ENCODE measurements around the gene NFE2L1. TPM values are rescaled to one million over a fixed set of nuclear protein-coding genes. Genes with fewer than 3 reads are reported as not detected.

NFE2L1 gene
- total RNA-seq, 1 donor from 2014 or later = 445 TPM

GRCh38 chr17:48024149-48025039 lies 23.8 kb upstream of the NFE2L1 start:
- Mint-ChIP-seq H3K36me3 (ENCODE audit: low read depth) (no peaks in the 10 kb centered on the region), H3K9me3 (ENCODE audit: low read depth) (no peaks in the 10 kb centered on the region), H3K27ac (ENCODE audit: unreplicated experiment) (peak overlapping the region; percentile 95), H3K4me1 (ENCODE audit: low read depth) (peaks cover 40% of the 10 kb centered on the region), H3K27me3 (ENCODE audit: low read depth) (no peaks in the 10 kb centered on the region), H3K4me3 (ENCODE audit: unreplicated experiment) (peak overlapping the region; percentile 77)
- no peak for DNase-seq (ENCODE audit: low spot score)
- TF ChIP-seq CTCF (IDR thresholded peaks at IDR 0.05) = no peak

GRCh38 chr17:48025040-48025903 lies 22.9 kb upstream of the NFE2L1 start:
- DNase-seq (ENCODE audit: low spot score) = peak; percentile 100
- H3K36me3 Mint-ChIP-seq (ENCODE audit: low read depth) = no peaks in the 10 kb centered on the region
- peak; percentile 83 for TF ChIP-seq CTCF (IDR thresholded peaks at IDR 0.05)
- peaks cover 41% of the 10 kb centered on the region for H3K4me1 Mint-ChIP-seq (ENCODE audit: low read depth)
- H3K9me3 Mint-ChIP-seq (ENCODE audit: low read depth) = no peaks in the 10 kb centered on the region
- no peaks in the 10 kb centered on the region for H3K27me3 Mint-ChIP-seq (ENCODE audit: low read depth)
- H3K27ac Mint-ChIP-seq (ENCODE audit: unreplicated experiment) = peak overlapping the region; percentile 95
- peak overlapping the region; percentile 77 for H3K4me3 Mint-ChIP-seq (ENCODE audit: unreplicated experiment)

- no peaks in the 10 kb centered on the region for H3K9me3 Mint-ChIP-seq (ENCODE audit: low read depth)
- TF ChIP-seq CTCF (IDR thresholded peaks at IDR 0.05) = no peak
- H3K4me3 Mint-ChIP-seq (ENCODE audit: unreplicated experiment) = peak overlapping the region; percentile 77
- H3K4me1 Mint-ChIP-seq (ENCODE audit: low read depth) = peaks cover 49% of the 10 kb centered on the region
- DNase-seq (ENCODE audit: low spot score) = no peak
- no peaks in the 10 kb centered on the region for H3K27me3 Mint-ChIP-seq (ENCODE audit: low read depth)
- peak overlapping the region; percentile 95 for H3K27ac Mint-ChIP-seq (ENCODE audit: unreplicated experiment)
- H3K36me3 Mint-ChIP-seq (ENCODE audit: low read depth) = no peaks in the 10 kb centered on the region
Measured at GRCh38 chr17:48025904-48026501, 22.2 kb upstream of the NFE2L1 start.

- Mint-ChIP-seq H3K9me3 (ENCODE audit: low read depth) (no peaks in the 10 kb centered on the region), H3K4me3 (ENCODE audit: unreplicated experiment) (peak overlapping the region; percentile 77), H3K27me3 (ENCODE audit: low read depth) (no peaks in the 10 kb centered on the region), H3K27ac (ENCODE audit: unreplicated experiment) (peak overlapping the region; percentile 95), H3K36me3 (ENCODE audit: low read depth) (no peaks in the 10 kb centered on the region), H3K4me1 (ENCODE audit: low read depth) (peaks cover 56% of the 10 kb centered on the region)
- peak; percentile 98 for DNase-seq (ENCODE audit: low spot score)
- peak; percentile 98 for TF ChIP-seq CTCF (IDR thresholded peaks at IDR 0.05)
Measured at GRCh38 chr17:48026502-48027321, 21.4 kb upstream of the NFE2L1 start.
